Measurements from ENCODE around the gene UROC1. TPM values are rescaled to one million over a fixed set of nuclear protein-coding genes. Genes with fewer than 3 reads are reported as not detected.
A peak's percentile ranks its signal among the peaks of the same experiment; 100 is the strongest.

Gene UROC1
- total RNA-seq, 1 experiment from 2014 or later, result not detected

GRCh38 chr3:126523745-126524428 is 6.3 kb upstream of the UROC1 start, which contains the start of gene CHST13:
TSS of gene CHST13 (plus strand) at chr3:126524155. CDS start at chr3:126524333, 178 bp downstream.
- intact Hi-C loops (cut with micrococcal nuclease), result loop anchor here (2.0 to 5.0 kb wide), 3 partner anchors 228 to 1021 kb away; no protein-coding TSS in a partner anchor
- BruUV-seq (replicated peaks), result no TSS peak

GRCh38 chr3:126522363-126522788 is 4.8 kb upstream of the UROC1 start:
- no peaks in the 10 kb centered on the region for H3K27me3 Mint-ChIP-seq (ENCODE audit: insufficient read depth, unreplicated experiment)

More at GRCh38 chr3:126523745-126524428, 6.3 kb upstream of the UROC1 start, which contains the start of gene CHST13:
- no peak within 1 kb of the TSS for H3K4me3 Mint-ChIP-seq (ENCODE audit: unreplicated experiment)
- no peak for TF ChIP-seq CTCF (IDR thresholded peaks at IDR 0.05; ENCODE audit: unreplicated experiment)
- H3K9me3 Mint-ChIP-seq (ENCODE audit: unreplicated experiment), result no peaks in the 10 kb centered on the region
- ChIA-PET POLR2A (interaction anchor here (0.9 kb wide), 1 partner anchor 1026 kb away, joined by 3 read pairs; no protein-coding TSS in a partner anchor), CTCF (interaction anchor here (0.6 to 3.6 kb wide), 15 partner anchors 12 to 1241 kb away, joined by 3 to 38 read pairs (median 5); no protein-coding TSS in a partner anchor)
- H3K36me3 Mint-ChIP-seq (ENCODE audit: insufficient read depth, unreplicated experiment), result no peaks in the 10 kb centered on the region
- H3K27ac Mint-ChIP-seq (ENCODE audit: low read depth, unreplicated experiment), result no peak within 1 kb of the TSS
- no peaks in the 10 kb centered on the region for H3K4me1 Mint-ChIP-seq (ENCODE audit: insufficient read depth, unreplicated experiment)
- H3K27me3 Mint-ChIP-seq (ENCODE audit: insufficient read depth, unreplicated experiment), result no peaks in the 10 kb centered on the region
- DNase-seq (ENCODE audit: unreplicated experiment), result no peak

GRCh38 chr3:126521122-126521891 is 3.7 kb upstream of the UROC1 start:
- no TSS peak for BruUV-seq (replicated peaks)
- Mint-ChIP-seq H3K27ac (ENCODE audit: low read depth, unreplicated experiment) (no peak overlapping the region), H3K9me3 (ENCODE audit: unreplicated experiment) (no peaks in the 10 kb centered on the region), H3K4me1 (ENCODE audit: insufficient read depth, unreplicated experiment) (no peaks in the 10 kb centered on the region), H3K4me3 (ENCODE audit: unreplicated experiment) (no peak overlapping the region), H3K27me3 (ENCODE audit: insufficient read depth, unreplicated experiment) (no peaks in the 10 kb centered on the region), H3K36me3 (ENCODE audit: insufficient read depth, unreplicated experiment) (no peaks in the 10 kb centered on the region)
- DNase-seq (ENCODE audit: unreplicated experiment), result no peak
- ChIA-PET POLR2A (no interaction called here), CTCF (interaction anchor here (0.7 to 3.7 kb wide), 9 partner anchors 10 to 1026 kb away, joined by 3 to 38 read pairs (median 6); no protein-coding TSS in a partner anchor)
- intact Hi-C loops (cut with micrococcal nuclease), result loop anchor here (5.0 kb wide), 1 partner anchor 231 kb away; no protein-coding TSS in a partner anchor
- no peak for TF ChIP-seq CTCF (IDR thresholded peaks at IDR 0.05; ENCODE audit: unreplicated experiment)

More at GRCh38 chr3:126522363-126522788, 4.8 kb upstream of the UROC1 start:
- Mint-ChIP-seq H3K36me3 (ENCODE audit: insufficient read depth, unreplicated experiment) (no peaks in the 10 kb centered on the region), H3K9me3 (ENCODE audit: unreplicated experiment) (no peaks in the 10 kb centered on the region), H3K4me3 (ENCODE audit: unreplicated experiment) (no peak overlapping the region), H3K4me1 (ENCODE audit: insufficient read depth, unreplicated experiment) (no peaks in the 10 kb centered on the region), H3K27ac (ENCODE audit: low read depth, unreplicated experiment) (no peak overlapping the region)
- DNase-seq (ENCODE audit: unreplicated experiment), result peak; percentile 65
- intact Hi-C loops (cut with micrococcal nuclease), result loop anchor here (2.0 to 5.0 kb wide), 3 partner anchors 230 to 1022 kb away; no protein-coding TSS in a partner anchor
- ChIA-PET POLR2A (no interaction called here), CTCF (interaction anchor here (0.5 to 3.6 kb wide), 35 partner anchors 10 to 1712 kb away, joined by 3 to 38 read pairs (median 4); no protein-coding TSS in a partner anchor)
- peak; percentile 90 for TF ChIP-seq CTCF (IDR thresholded peaks at IDR 0.05; ENCODE audit: unreplicated experiment)
- BruUV-seq (replicated peaks), result no TSS peak
